Thoracic aorta (tissue), 2 donors: Measurements from ENCODE around the gene MYL6B. TPM values are rescaled to one million over a fixed set of nuclear protein-coding genes. Genes with fewer than 3 reads are reported as not detected.
"Not testable (repeated sequence)": the region's sequence is repeated elsewhere in the genome, so short reads cannot be mapped to it uniquely, and the experiment has no call there.

ENCODE experiments used
- ATAC-seq: fragments of 150-250 bp; one replicate; pipeline ENCODE4 v1.8.0; 2017; ENCODE audit warnings: low read depth; ENCODE audit not compliant: insufficient number of reproducible peaks, low FRiP score
- DNase-seq: peaks from one replicate; pipeline ENCODE4 v3.0.0-alpha.2; 2020; ENCODE audit warnings: low spot score
- H3K27ac ChIP-seq, 2 donors: fragments of 200-600 bp; sonication (generic); 1 replicate in 1 of 2; 2 replicates in 1 of 2; pipeline ENCODE4 v1.5.1; 2016; ENCODE audit warnings: mild to moderate bottlenecking in 2 of 2, moderate library complexity in 2 of 2
- H3K27me3 ChIP-seq: fragments of 200-600 bp; sonication (generic); replicated peaks from 2 replicates; pipeline ENCODE4 v1.6.0; 2016; ENCODE audit warnings: mild to moderate bottlenecking; ENCODE audit not compliant: insufficient read depth
- H3K36me3 ChIP-seq: fragments of 200-600 bp; sonication (generic); one replicate; pipeline ENCODE4 v1.5.1; 2016
- H3K4me1 ChIP-seq, 2 donors: fragments of 200-600 bp; sonication (generic); 1 replicate in 1 of 2; 2 replicates in 1 of 2; pipeline versions ENCODE4 v1.5.1 to v1.6.0; 2016; ENCODE audit warnings: low read depth in 2 of 2, mild to moderate bottlenecking in 1 of 2; ENCODE audit not compliant: control insufficient read depth in 1 of 2
- H3K4me3 ChIP-seq: fragments of 200-600 bp; sonication (generic); 2 replicates; pipeline ENCODE4 v1.5.1; 2016; ENCODE audit warnings: mild to moderate bottlenecking
- H3K9me3 ChIP-seq: fragments of 200-600 bp; sonication (generic); 2 replicates; pipeline ENCODE4 v1.5.1; 2016
- CTCF ChIP-seq: fragments of 200-600 bp; sonication (generic); IDR thresholded peaks from one replicate; pipeline ENCODE4 v1.5.1; 2019; ENCODE audit warnings: antibody characterized with exemption
- total RNA-seq, 2 donors: library from RNA; depleted of rRNA; stranded (reverse); fragments of >200 nt; gene quantifications; one replicate each; pipeline versions ENCODE4 v1.1.0 to v1.2.3, GENCODE V29; 2016

The MYL6B gene
- total RNA-seq, 2 donors from 2014 or later = 17.1 to 19.1 TPM

GRCh38 chr12:56189099-56189917 is 36.9 kb downstream of the MYL6B start, which contains the start of gene SMARCC2:
SMARCC2 (minus strand) TSS chr12:56189483; CDS start chr12:56189461, 22 bp downstream.
- ATAC-seq (peak; percentile 67), DNase-seq (peak; percentile 47)
- peaks cover 15 to 24% of the 10 kb centered on the region in 2 donors for H3K4me1 ChIP-seq
- peaks cover 10% of the 10 kb centered on the region for H3K36me3 ChIP-seq
- TF ChIP-seq CTCF = peak; percentile 64
- H3K4me3 ChIP-seq = peak within 1 kb of the TSS; percentile 90
- H3K27me3 ChIP-seq = no peaks in the 10 kb centered on the region
- no peaks in the 10 kb centered on the region for H3K9me3 ChIP-seq
- peak within 1 kb of the TSS; percentile 98 to 100 for H3K27ac ChIP-seq

- Histone ChIP-seq H3K27ac (peak overlapping the region; percentile 98 to 100), H3K4me1 (peaks cover 15 to 24% of the 10 kb centered on the region in 2 donors), H3K36me3 (peaks cover 3% of the 10 kb centered on the region), H3K4me3 (peak overlapping the region; percentile 90), H3K9me3 (no peaks in the 10 kb centered on the region), H3K27me3 (no peaks in the 10 kb centered on the region)
- peak; percentile 34 for TF ChIP-seq CTCF
- peak; percentile 28 for DNase-seq
- peak; percentile 2 for ATAC-seq
Observed at GRCh38 chr12:56189918-56190694, 37.7 kb downstream of the MYL6B start.

GRCh38 chr12:56190695-56191155 is 38.3 kb downstream of the MYL6B start:
- DNase-seq (no peak), ATAC-seq (no peak)
- peak overlapping the region; percentile 98 to 100 for H3K27ac ChIP-seq
- H3K27me3 ChIP-seq = no peaks in the 10 kb centered on the region
- no peak for TF ChIP-seq CTCF
- H3K36me3 ChIP-seq = peaks cover 3% of the 10 kb centered on the region
- peak overlapping the region; percentile 90 for H3K4me3 ChIP-seq
- no peaks in the 10 kb centered on the region for H3K9me3 ChIP-seq
- H3K4me1 ChIP-seq = peaks cover 15 to 24% of the 10 kb centered on the region in 2 donors

- DNase-seq (no peak), ATAC-seq (no peak)
- Histone ChIP-seq H3K27ac (no peak overlapping the region), H3K36me3 (no peaks in the 10 kb centered on the region), H3K9me3 (no peaks in the 10 kb centered on the region), H3K4me1 (peaks cover 14 to 25% of the 10 kb centered on the region in 2 donors), H3K4me3 (no peak overlapping the region), H3K27me3 (no peaks in the 10 kb centered on the region)
- no peak for TF ChIP-seq CTCF
Observed at GRCh38 chr12:56192582-56192981, 40.2 kb downstream of the MYL6B start.

GRCh38 chr12:56193025-56193578 is 40.7 kb downstream of the MYL6B start:
- Histone ChIP-seq H3K36me3 (no peaks in the 10 kb centered on the region), H3K4me3 (no peak overlapping the region), H3K27ac (no peak overlapping the region), H3K4me1 (peaks cover 8 to 20% of the 10 kb centered on the region in 2 donors), H3K27me3 (no peaks in the 10 kb centered on the region), H3K9me3 (no peaks in the 10 kb centered on the region)
- peak; percentile 77 for TF ChIP-seq CTCF
- ATAC-seq = peak; percentile 25
- DNase-seq = peak; percentile 63

GRCh38 chr12:56196818-56197550 is 44.6 kb downstream of the MYL6B start:
- not testable (repeated sequence) for H3K4me3 ChIP-seq, H3K4me1 ChIP-seq, H3K27me3 ChIP-seq, H3K36me3 ChIP-seq, H3K9me3 ChIP-seq, DNase-seq
- ATAC-seq = peak; percentile 66
- H3K27ac ChIP-seq = peak overlapping the region in 1 of 2 donors; percentile 59
